GM21576 (cell line): ENCODE results near the gene L3MBTL1.

Source experiments
- ATAC-seq: cut with Tn5 transposase; IDR thresholded peaks from one replicate; pipeline ENCODE4 v1.9.1; 2021; ENCODE audit warnings: mild to moderate bottlenecking, moderate library complexity; ENCODE audit not compliant: unreplicated experiment

The L3MBTL1 gene

DNA sequence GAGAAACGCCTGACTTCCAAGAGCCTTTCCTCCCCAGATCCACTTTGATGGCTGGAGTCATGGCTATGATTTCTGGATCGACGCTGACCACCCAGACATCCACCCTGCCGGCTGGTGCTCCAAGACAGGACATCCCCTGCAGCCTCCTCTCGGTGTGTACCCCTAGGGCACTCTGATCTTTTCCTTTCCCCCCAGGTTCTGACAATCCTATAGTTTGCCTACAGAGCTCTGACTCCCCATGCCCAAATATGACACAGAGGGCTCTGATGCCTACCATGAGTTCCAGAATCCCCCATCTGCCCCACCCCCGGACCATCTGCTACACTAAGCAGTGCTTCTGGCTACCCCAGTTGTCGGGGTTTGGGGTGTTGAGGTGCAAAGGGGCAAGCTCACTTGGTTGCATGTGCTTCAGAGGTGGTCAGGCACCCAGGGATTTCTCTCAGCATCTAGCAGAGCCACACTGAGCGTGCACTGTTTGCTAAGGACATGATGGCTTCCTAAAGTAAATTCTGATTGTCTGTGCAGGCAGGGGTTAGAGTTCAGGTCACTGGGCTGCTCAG lies 27.4 kb downstream of the L3MBTL1 start:
- no peak for ATAC-seq

DNA sequence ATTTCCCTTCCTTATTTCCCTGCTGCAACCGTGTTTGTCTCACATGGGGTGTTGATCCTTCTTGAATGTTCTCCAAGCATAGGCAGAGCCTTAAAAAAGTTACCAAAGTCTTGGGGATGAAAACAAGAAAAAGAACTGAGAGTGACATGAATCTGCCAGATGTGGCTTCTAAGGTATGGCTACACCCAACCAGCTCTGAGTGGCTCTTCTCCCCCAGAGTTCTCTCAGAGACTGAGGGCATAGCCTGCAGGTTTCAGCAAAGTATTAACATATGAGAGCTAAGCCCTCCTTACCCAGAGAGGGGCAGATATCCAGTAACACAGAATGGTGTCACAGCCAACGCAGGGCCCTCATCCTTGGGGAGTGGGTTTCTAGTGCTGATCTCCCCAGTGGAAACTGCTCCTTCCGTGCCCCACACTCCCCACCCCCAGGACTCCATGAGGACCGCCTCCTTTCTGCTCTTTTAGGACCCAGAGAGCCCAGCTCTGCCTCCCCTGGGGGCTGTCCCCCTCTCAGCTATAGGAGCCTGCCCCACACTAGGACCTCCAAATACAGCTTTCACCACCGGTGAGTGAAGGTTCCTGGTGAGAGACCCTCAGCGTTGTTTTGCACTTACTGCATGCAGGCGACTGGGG lies 28.0 kb downstream of the L3MBTL1 start:
- ATAC-seq, result no peak

DNA sequence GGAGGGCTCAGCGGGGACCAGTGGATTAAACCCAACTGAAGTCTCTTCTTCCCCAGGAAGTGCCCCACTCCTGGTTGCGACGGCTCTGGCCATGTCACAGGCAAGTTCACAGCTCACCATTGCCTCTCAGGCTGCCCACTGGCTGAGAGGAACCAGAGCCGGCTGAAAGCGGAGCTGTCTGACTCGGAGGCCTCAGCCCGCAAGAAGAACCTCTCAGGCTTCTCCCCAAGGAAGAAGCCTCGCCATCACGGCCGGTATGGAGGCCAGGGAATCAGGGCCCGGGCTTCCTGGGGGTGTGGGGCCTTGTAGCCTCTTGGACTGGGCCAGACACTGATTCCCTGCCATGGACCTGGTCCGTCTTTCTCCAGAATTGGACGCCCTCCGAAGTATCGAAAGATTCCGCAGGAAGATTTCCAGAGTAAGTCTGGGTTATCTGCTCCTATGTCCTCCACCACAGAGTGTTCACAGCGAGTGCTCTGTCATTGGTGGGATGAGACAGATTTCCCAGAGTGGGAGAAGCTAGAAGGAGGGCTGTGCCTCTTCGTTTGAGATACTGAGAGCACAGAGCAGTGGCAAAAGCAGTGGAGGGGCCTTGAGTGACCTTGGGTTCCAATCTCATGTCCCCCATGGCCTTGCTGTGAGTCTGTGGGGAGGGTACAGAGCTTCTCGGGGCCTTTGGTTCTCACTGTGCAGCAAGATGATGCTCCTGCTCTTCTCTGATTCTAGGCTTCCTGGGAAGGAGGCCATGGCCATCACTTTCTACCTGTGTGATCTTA lies 28.7 kb downstream of the L3MBTL1 start:
- ATAC-seq, result no peak

DNA sequence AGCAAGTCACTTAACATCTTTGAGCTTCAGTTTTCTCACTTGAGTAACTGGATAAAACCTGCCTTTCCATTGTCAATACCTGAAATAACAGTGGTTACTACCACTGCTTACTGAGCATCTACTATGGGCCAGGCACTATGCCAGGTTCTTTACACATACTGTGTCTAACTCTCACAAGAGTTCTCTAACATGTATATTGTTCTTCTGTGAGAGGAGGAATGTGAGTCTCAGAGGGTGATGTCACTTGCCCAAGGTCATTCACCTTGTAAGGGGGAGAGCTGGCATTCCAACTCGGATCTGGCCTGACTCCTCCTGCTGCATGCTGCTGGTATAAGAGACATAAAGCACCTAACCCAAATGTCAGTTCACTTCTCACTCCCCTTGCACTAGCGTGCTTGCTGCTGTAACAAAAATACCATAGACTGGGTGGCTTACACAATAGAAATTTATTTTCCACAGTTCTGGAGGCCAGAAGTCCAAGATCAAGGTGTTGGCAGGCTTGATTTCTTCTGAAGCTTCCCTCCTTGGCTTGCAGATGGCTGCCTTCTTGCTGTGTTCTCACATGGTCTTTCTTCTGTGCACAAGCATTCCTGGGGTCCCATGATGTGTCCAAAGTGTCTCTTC lies 29.4 kb downstream of the L3MBTL1 start:
- no peak for ATAC-seq

DNA sequence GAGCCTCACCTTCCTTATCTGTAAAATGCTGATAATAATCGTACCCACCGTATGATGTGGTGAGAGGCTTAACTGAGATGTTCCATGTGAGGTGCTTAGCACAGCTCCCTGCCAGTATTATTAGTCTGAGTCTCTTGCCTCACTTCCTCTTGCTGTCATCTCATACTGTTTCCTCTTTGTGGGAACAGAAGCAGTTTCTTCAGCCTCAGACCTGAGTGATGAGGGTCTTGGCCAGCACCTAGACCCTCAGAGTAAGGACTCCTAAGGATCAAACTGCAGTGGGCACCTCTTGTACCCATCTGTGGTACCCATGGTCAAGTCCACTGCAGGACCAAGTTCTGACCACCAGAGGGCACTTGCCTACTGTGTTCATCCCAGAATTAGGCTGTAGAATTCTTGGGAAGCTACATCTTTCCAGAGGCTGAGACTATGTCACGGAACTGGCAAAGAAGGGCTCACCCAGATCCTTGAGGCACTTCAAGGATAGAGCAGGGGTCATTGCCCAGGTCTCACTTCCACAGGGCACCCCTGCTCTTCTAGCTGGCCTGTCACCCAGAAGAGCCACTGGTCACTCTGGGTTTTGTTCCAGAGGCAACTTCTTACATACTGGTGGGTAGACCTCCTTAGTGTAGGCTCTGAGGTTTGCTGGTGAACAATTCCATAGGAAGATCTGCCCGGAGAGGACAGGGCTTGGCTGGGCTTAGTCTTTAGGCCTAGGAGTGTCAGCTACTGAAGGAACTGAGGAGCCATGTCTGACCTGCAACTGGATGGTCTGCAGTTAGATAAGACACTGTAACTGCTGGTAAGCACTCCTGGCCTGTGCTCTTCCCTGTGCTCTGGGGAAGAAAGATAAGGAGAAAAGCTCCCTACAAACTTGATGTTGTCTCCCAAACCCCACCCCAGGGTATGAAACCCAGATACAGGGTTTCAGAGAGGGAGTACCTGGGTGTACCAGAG lies 30.7 kb downstream of the L3MBTL1 start:
- ATAC-seq, result no peak

DNA sequence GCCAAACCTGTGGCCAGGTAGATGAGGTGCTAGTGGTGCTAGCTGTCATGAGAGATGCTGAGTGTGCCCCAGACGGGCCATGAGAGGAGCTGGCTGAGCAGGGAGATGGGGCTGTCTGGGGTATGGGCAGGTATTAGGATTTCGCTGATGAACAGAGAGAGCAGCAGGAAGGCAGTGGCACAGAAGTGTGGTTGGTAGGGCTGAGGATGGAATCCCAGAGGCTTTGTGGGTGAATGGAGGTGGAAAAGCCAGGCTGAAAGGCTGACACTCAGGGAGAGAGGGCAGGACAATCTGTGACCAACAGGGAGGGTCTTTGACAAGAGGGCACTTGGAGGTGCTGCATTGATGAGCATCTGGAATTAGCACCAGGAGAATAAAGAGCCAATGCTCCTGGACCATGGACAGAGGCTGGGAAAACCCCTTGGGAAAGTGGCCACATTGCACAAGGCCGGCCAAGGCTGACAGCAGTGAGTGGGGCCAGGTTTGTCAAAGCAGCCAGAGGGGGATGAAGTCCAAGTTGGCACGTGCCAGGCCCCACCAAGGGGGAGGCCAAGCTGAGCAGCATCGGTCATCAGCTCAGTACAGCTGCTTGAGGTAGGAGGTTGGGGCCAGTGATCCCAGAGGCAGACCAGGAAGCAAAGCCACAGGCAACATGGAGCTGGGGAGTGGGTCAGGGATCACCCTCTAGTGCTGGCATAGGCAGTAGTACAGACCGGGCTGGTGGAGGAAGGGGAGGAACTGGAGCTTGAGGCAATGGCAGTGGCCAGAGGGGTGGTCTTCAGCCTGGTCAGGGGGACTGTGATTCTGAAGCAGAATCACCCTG lies 31.6 kb downstream of the L3MBTL1 start:
- no peak for ATAC-seq

DNA sequence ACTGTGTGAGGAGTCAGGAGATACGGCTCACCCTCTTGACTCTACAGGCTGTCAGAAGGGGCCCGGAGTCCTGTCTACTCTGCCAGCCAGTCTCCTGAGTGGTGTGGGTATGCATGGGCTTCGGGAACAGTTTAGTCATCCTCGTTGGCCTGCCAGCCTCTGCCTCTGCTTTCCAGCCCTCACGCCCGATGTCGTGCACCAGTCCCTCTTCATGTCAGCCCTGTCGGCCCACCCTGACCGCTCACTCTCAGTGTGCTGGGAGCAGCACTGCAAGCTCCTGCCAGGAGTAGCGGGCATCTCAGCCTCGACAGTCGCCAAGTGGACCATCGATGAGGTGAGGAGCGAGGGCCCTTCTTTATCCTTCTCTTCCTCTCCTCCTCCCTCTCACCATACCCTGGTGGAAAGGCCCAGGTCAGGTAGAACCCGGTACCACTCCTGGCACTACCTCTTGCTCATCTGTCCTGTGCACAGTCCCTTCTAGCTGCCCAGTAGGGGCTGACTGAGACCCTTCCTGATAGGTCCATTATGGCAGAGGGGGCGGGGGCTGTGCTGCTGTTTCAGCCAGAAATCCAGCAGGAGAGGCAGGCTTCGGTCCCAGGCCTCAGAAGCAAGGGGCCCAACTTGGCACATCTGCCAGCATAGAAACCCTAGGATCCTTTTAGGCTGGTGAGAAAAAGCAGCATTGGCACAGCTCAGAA lies 32.6 kb downstream of the L3MBTL1 start:
- no peak for ATAC-seq

DNA sequence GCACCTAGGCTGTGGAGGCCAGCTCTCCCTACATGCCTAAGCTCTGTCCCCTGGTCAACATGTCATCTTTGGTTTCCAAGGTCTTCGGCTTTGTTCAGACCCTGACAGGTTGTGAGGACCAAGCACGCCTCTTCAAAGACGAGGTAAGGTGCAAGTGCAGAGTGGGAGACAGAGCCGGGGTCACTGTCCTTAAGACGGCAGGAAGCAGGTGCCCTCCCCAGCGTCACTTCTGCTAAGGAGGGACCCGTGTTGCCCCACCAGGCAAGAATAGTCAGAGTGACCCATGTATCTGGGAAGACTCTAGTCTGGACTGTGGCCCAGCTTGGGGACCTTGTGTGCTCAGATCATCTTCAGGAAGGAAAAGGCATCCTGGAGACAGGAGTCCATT lies 33.2 kb downstream of the L3MBTL1 start:
- ATAC-seq, result no peak

DNA sequence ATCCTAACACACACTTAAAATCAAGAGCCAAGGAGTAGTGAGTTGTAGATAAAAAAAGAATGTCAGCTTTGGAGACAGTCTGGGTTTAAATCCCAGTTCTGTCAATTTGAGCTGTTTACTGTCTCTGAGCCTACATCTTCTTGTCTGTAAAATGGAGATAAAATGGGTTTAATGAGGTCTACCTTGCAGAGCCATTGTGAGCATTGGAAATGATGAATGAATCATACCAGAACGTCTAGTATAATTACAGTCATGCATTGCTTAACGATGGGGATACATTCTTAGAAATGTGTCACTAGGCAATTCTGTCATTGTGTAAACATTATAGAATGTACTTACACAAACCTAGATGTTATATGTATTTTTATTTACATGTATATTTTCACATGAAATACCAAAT lies 33.7 kb downstream of the L3MBTL1 start:
- ATAC-seq, result no peak

DNA sequence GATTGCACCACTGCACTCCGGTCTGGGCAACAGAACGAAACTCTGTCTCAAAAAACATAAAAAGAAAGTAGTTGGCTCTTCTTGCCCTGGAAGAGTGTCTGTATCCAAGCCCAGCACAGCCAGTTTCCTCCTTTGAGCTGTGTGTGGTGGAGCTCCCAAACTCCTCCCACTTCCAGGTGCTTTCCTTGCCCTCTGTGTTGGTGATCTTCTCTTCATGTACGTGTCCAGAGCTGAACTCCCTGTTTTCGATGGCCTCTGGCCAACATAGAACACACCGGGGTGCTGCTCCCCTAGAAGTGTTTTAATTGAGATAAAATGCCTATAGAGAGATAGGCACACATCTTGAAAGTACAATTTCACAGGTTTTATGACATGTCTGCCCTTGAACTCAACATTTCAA lies 34.7 kb downstream of the L3MBTL1 start:
- no peak for ATAC-seq

DNA sequence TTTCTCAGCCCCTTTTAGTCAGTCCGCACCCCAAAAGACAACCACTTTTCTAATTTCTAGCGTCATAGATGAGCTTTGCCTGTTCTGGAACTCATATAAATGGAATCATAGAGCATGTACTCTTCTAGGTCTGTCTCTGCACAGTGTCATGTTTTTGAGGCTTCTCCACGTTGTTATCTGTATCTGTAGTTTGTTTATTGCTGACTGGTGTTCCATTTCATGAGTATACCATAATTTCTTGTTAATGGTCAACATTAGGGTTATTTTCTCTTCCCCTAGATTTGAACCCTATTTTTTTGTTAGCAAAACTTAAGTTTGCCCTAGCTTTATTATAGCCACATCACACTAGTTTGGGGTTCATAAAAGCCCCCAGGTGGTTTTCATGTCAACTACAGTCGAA lies 35.2 kb downstream of the L3MBTL1 start:
- no peak for ATAC-seq

DNA sequence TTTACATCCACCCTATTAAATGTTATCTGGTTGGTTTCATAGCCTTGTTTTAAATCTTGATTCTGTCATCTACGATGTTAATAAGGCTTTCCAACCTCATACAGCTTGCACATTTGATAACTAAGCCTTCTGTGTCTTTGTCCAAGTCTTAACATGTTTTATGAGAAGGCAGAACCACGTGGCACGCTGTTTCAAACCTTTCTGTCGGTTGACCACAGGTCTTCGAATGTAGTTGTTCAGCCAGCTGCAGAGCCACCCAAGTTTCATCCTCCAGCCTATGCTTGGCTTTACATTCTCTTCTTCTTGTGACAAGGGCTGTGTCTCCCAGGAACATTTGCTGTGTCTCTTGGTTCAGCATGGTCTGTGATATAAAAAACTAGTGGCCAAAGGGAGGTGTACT lies 35.6 kb downstream of the L3MBTL1 start:
- no peak for ATAC-seq

DNA sequence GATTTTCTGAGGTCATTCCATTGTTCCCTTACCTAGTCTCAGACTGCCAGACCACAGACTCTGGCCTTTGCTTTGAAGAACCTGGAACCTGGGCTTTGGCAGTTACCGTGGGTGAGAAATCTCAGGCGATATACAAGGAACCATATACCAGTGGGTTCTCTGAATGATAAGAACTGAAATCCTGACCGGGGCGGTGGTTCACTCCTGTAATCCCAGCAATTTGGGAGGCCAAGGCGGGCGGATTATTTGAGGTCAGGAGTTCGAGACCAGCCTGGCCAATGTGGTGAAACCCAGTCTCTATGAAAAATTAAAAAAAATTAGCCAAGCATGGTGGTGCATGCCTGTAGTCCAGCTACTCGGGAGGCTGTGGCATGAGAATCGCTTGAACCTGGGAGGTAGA lies 37.0 kb downstream of the L3MBTL1 start:
- no peak for ATAC-seq

DNA sequence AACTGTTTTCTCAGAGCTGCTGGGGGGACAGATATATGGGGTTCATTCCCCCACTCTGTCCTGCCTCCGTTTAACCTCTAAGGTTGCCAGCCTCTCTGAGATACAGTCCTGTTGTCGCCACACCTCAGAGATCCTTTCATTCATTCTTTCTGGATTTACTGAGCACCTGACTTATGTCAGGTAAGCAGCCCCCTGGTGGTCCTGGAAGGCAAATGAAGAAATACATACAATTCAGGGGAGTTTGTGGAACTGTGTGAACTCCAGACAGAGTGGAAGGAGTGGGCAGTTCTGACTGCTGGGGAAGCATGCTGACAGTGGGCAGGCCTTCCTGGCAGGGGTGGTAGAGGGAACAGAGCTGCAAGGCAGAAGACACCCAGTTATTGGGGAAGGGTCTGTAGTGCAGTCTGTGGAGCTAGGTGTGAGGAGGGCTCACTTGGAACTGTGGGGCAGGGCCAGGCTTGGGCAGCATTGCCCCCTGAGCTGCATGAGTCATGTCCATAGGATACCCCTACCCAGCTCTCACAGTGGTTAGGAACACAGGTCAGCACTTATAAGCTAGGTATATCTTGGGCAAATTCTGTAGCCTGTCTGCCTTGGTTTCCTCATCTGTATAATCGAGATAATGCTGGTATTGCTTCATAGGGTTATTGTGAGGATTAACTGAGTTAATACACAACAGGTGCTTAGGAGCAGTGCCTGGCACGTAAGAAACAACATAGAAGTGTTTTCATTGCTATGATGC lies 38.5 kb downstream of the L3MBTL1 start:
- no peak for ATAC-seq

DNA sequence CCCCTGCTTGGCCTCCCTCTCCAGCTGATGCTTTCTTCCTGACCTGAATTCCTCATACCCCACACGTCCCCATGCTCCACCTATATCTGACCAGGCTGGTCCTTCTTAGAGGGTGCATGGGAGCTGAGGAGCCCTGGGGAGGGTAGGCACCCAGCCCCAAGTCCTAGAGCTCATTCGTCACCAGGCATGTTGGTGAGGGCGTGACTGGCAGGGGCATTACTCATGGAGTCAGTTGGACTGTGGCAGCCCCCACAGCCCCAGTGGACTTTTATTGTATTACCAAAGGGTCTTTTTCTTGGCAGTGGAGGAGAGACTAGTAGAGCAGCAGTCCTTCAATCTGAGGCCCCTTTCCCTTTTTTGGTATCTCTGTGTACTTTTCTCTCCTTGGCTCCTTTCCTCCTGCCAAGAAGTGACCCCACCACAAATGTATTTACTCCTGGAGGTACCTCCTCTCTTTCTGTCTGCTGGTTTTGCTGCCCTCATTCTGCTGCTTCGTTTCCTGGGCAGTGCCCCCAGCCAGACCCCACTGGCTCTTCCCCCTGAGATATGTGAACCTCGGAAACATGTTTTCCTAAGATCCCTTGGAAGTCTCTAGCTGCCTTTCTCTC lies 40.9 kb downstream of the L3MBTL1 start:
- ATAC-seq, result no peak

DNA sequence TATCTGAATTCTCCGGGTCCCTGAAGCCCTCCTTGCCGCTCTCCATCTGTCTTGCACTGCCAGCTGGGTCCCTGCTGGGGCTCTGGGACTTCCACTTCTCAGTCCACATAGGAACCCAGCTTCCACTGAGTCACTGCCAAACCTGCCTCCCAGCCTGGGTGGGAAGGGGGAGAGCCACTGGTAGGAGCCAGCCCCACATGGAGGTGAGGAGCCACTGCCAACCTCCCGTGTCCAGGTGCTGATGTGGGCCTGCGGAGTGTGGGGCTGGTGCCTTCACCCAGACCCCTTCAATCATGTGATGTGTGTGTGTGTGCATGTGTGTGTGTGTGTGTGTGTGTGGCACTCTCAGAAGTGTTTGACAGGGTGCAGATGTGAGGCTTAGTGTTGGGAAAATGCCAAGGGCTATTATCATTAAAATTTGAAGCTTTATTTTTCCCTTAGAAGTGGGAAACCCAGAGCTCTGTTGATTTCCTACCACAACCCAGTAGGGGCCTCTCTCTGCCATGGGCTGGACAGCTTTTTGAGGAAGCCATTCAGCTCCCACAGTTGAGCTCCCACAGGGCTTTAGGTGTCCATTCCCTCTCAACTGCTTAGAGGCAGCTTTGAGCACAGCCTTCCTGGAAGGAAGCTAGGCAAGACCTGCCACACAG lies 42.0 kb downstream of the L3MBTL1 start:
- no peak for ATAC-seq

DNA sequence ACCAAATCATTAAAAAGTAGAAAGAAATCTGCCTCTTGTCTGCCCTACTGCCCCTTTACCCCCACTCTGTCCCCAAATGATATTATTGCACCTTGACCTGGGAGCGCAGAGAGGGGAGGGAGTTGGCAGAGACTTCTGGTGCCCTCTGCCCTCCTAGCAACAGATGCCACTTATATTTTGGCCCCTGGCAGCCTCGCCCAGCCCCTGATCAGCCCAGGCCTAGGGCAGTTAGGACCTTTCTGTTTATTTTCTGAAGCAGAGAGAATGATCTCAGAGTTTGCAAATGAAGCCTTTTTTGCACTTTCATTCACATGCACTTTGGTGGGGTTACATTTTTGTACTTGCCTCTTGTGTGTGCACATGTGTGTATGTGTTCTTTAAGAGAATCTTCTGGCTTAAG lies 43.0 kb downstream of the L3MBTL1 start:
- ATAC-seq, result no peak

DNA sequence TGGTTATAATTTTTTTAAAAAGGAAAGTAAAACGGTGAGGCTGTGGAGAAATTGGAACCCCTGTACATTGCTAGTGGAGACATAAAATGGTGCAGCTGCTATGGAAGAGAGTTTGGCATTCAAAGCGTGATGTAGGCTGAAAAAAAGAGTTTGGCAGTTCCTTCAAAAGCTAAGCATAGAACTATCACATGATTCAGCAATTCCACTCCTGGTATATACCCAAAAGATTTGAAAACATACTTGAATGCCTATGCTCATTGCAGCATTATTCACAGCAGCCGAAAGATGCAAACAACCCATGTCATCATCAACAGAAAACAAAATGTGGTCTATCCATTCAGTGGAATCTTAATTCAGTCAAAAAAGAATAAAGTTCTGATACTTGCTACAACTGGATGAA lies 46.9 kb downstream of the L3MBTL1 start:
- no peak for ATAC-seq
